KG1 (cell line): Measurements from ENCODE around the gene MARF1.
"Not testable (repeated sequence)": the region's sequence is repeated elsewhere in the genome, so short reads cannot be mapped to it uniquely, and the experiment has no call there.

Experiments
- DNase-seq: peaks from one replicate; lab custom pipeline; 2025; lab: John Stamatoyannopoulos, UW

The MARF1 gene, protein sequence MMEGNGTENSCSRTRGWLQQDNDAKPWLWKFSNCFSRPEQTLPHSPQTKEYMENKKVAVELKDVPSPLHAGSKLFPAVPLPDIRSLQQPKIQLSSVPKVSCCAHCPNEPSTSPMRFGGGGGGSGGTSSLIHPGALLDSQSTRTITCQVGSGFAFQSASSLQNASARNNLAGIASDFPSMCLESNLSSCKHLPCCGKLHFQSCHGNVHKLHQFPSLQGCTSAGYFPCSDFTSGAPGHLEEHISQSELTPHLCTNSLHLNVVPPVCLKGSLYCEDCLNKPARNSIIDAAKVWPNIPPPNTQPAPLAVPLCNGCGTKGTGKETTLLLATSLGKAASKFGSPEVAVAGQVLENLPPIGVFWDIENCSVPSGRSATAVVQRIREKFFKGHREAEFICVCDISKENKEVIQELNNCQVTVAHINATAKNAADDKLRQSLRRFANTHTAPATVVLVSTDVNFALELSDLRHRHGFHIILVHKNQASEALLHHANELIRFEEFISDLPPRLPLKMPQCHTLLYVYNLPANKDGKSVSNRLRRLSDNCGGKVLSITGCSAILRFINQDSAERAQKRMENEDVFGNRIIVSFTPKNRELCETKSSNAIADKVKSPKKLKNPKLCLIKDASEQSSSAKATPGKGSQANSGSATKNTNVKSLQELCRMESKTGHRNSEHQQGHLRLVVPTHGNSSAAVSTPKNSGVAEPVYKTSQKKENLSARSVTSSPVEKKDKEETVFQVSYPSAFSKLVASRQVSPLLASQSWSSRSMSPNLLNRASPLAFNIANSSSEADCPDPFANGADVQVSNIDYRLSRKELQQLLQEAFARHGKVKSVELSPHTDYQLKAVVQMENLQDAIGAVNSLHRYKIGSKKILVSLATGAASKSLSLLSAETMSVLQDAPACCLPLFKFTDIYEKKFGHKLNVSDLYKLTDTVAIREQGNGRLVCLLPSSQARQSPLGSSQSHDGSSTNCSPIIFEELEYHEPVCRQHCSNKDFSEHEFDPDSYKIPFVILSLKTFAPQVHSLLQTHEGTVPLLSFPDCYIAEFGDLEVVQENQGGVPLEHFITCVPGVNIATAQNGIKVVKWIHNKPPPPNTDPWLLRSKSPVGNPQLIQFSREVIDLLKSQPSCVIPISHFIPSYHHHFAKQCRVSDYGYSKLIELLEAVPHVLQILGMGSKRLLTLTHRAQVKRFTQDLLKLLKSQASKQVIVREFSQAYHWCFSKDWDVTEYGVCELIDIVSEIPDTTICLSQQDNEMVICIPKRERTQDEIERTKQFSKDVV (N-terminal part only)

DNA sequence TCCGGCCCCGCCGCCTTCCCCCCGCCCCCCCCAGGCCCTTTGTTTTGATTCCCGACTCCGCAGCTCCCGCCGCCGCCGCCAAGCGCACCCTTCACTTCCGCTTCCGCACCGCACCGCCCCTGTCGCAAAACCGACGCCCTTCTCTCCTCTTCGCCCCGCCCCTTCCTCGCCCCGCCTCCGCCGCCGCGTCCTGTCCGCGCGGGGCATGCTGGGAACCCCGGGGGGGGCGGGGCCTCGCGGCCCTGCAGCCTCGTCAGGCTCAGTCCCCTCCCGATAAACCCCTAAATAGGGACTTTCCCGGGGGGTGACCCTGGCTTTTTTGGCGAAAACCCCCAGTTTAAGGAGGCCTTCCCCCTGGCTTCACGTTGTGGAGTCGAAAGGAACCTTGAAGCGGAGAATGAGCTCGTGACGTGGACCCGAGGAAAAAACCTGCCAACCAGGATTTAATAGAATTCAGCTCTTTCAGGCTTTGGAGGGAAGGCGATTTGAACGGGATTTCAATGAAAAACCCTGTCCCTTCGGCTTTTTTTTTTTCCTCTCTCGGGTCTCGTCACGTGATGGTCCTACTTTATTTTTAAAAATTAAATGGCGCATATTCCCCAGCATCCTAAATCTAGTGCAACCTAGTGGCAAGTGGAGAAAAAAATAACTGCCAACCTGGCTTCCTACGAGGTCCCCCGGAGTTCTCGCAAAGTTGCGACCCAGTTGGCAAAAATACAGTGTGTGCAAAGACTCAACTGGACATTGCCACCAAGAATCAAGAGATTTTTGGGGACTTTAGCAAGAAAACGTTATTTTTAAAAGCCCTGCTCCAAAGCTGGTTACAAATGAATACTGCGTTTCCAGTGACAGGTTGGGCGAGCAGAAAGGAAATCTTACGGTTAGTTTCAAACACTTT is at the start of gene MARF1:
Gene MARF1 (minus strand): TSS at position 107 of the 898 bp plus-strand sequence. CDS start 3,921 bp downstream, outside the sequence.
- DNase-seq = peak; percentile 84

GRCh38 chr16:15692508-15692907 is 49.6 kb upstream of the MARF1 start:
- not testable (repeated sequence) for DNase-seq

DNA sequence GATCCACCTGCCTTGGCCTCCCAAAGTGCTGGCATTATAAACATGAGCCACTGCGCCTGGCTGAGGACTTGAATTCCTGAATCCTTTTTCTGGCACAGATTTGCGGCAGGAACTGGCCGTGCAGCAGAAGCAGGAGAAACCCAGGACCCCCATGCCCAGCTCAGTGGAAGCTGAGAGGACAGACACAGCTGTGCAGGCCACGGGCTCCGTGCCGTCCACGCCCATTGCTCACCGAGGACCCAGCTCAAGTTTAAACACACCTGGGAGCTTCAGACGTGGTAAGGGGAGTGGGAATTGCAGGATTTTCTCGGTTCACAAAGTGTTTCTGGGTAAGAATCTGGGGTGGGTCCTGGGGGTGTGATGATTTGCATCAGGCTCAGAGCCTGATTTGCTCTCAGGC is 48.1 kb upstream of the MARF1 start:
- DNase-seq = no peak

DNA sequence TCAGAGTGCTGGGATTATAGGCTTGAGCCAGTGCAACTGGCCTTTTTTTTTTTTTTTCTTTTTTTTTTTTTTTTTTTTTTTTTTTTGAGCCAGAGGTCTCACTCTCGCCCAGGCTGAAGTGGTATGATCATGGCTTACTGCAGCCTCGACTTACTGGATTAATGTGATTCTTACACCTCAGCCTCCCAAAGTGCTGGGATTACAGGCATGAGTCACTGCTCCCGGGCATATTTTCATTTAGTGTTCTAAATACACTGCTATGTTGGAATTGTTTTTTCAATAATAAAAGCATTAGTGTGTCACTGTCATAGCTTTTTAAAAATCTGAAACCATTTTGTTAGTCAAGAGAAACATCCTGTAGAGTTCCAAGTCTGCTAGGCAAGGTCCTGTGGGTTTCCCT is 47.3 kb upstream of the MARF1 start:
- no peak for DNase-seq

DNA sequence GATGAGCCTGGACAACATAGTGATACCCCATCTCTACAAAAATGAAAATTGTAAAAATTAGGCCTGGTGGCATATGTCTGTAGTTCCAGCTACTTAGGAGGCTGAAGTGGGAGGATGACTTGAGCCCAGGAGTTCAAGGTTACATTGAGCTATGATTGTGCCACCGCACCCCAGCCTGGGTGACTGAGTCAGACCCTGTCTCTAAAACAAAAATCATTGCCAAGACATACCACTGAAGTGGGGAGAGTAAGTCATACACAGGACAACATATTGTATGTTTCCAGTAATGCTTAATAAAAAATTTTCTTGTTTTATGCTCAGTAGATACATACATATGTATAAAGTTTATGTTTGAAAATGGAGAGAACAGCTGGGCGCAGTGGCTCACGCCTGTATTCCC is 46.3 kb upstream of the MARF1 start:
- no peak for DNase-seq

GRCh38 chr16:15686287-15686686 is 43.3 kb upstream of the MARF1 start:
- DNase-seq = no peak

- no peak for DNase-seq
Measured at GRCh38 chr16:15682105-15682570, 39.2 kb upstream of the MARF1 start.

GRCh38 chr16:15677447-15677846 is 34.5 kb upstream of the MARF1 start:
- DNase-seq = no peak

DNA sequence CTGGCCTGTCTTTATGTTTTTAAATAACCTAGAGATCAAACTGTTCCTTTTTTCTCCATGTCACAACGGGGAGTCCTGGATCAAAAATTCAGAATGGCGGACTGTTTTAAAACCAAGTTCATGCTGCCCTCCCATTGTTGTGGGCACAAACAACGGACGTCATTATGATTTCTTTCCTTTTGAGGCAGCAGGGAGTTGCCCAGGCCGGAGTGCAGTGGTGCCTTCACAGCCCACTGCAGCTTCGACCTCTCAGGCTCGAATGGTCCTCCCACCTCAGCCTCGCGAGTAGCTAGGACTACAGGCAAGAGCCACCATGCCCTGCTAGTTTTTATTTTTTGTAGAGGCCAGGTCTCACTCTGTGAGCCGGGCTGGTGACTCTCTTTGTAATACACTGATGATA is 33.6 kb upstream of the MARF1 start:
- no peak for DNase-seq

- DNase-seq = no peak
Measured at GRCh38 chr16:15674571-15674970, 31.6 kb upstream of the MARF1 start.

DNA sequence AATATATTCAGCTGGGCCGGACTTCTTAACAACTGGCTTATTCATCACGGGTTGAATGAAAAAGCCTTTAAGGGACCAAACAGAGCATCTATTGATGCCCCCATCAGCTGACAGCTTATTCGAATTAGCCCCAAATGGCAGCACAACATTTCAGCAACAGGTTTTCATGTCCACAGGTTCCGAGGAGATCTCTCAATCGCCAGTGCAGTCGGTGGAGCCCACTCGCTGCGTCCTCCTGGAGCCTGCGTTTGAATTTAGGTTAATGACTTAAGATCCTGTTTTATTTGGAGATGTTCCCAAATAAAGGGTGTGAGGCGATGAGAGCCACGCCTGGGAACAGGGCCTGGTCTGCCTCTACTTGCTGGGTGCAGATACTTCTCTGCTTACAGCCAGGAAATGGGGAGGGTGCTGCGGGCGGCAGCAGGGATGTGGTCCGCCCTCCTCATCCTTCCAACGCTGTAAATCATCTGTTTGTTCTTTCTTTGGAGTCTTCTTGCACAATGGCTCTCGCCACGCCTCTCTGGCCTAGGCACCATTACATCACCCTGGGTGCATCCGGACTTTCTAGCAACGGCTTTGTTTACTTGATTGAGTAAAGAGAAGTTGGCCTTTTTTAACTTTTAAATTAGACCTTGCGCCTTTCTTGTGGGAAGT is 29.7 kb upstream of the MARF1 start:
- DNase-seq = peak; percentile 84

GRCh38 chr16:15672127-15672513 is 29.2 kb upstream of the MARF1 start:
- not testable (repeated sequence) for DNase-seq

GRCh38 chr16:15671530-15672117 is 28.7 kb upstream of the MARF1 start:
- no peak for DNase-seq

- no peak for DNase-seq
Measured at GRCh38 chr16:15667091-15667742, 24.3 kb upstream of the MARF1 start.

GRCh38 chr16:15665107-15665506 is 22.2 kb upstream of the MARF1 start:
- no peak for DNase-seq

DNA sequence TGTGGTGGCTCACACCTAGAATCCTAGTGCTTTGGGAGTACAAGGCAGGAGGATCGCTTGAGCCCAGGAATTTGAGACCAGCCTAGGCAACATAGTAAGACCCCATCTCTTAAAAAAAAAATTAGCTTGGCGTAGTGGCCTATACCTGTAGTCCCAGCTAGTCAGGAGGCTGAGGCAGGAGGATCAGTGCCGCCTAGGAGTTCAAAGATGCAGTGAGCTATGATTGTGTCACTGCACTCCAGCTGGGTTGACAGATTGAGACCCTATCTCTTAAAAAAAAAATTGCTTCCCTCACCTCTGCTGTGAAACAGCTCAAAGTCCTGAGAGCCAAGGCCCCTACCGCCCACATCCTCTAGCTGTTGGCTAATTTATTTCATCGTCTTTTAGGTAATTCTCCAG is 17.2 kb upstream of the MARF1 start:
- no peak for DNase-seq

GRCh38 chr16:15658556-15658955 is 15.6 kb upstream of the MARF1 start:
- DNase-seq = no peak

GRCh38 chr16:15658149-15658548 is 15.2 kb upstream of the MARF1 start:
- no peak for DNase-seq

GRCh38 chr16:15655561-15655960 is 12.6 kb upstream of the MARF1 start:
- not testable (repeated sequence) for DNase-seq

- no peak for DNase-seq
Measured at GRCh38 chr16:15654591-15654990, 11.6 kb upstream of the MARF1 start.
